ENCODE measurements around the gene SRGN. TPM values are rescaled to one million over a fixed set of nuclear protein-coding genes. Genes with fewer than 3 reads are reported as not detected.

Gene SRGN
- total and polyA plus RNA-seq, 10 of the 15 experiments (the other 5 are each of a cell fraction or from before 2014, with no cell fraction given): 382 to 2,414 (median 885) TPM

GRCh38 chr10:69145329-69145728, 57.4 kb downstream of the SRGN start (continued):
- TF ChIP-seq ASH2L (IDR thresholded peaks at IDR 0.05; ENCODE audit: borderline replicate concordance, low read depth) (no peak), SPI1 (IDR thresholded peaks at IDR 0.05; ENCODE audit: borderline replicate concordance, insufficient read depth, low read depth, low read length) (no peak), TCF12 (IDR thresholded peaks at IDR 0.05; ENCODE audit: low read depth, low read length) (no peak), HDAC2 (IDR thresholded peaks at IDR 0.05) (no peak), SRF (IDR thresholded peaks at IDR 0.05; ENCODE audit: low read depth in 2 of 2, low read length in 2 of 2) (no peak)

- Histone ChIP-seq H3K4me3 (no peak overlapping the region), H4K20me1 (ENCODE audit: control insufficient read depth, insufficient read depth) (no peaks in the 10 kb centered on the region), H3K36me3 (ENCODE audit: control insufficient read depth in 2 of 2, insufficient read depth in 2 of 2, low read length in 1 of 2) (no peaks in the 10 kb centered on the region), H3K27ac (ENCODE audit: control insufficient read depth, insufficient read depth) (no peak overlapping the region), H3K4me1 (ENCODE audit: control insufficient read depth, insufficient read depth, low read length) (no peaks in the 10 kb centered on the region), H2AFZ (ENCODE audit: control insufficient read depth, low read depth, low read length) (no peak overlapping the region), H3K79me2 (ENCODE audit: control insufficient read depth, insufficient read depth, low read length) (peaks cover 11% of the 10 kb centered on the region), H3K27me3 (replicated peaks in 1 of 2; ENCODE audit: control insufficient read depth in 2 of 2, insufficient read depth in 2 of 2, low read length in 1 of 2) (no peaks in the 10 kb centered on the region), H3K9ac (ENCODE audit: control insufficient read depth, insufficient read depth, low read length) (no peak overlapping the region), H3K4me2 (ENCODE audit: control insufficient read depth, insufficient read depth) (no peak overlapping the region), H3K9me3 (replicated peaks; ENCODE audit: control insufficient read depth, insufficient read depth, low read length) (no peaks in the 10 kb centered on the region)
- no peak for TF ChIP-seq NFIC (IDR thresholded peaks at IDR 0.05; ENCODE audit: low read depth, low read length)
- peak; percentile 65; the same call in 1 of the 2 replicates for TF ChIP-seq ZNF24 (IDR thresholded peaks at IDR 0.05)
- WGBS (ENCODE audit: insufficient coverage, insufficient replicate concordance, low lambda C conversion rate, missing lambda C conversion rate): 96% methylated on average over 8 of the region's 8 CpGs
- in situ Hi-C loops (cut with MboI): no loop called here
- no peak for FAIRE-seq
- ChIA-PET SMC1A (ENCODE audit: uncharacterized antibody, unreplicated experiment) (no interaction called here), CTCF (no interaction called here), RAD21 (ENCODE audit: unreplicated experiment) (no interaction called here), POLR2A (no interaction called here)
- no TSS peak for BruUV-seq (replicated peaks)
- DNase-seq (ENCODE audit: low read depth, low spot score): no peak
- intact Hi-C loops (cut with micrococcal nuclease; ENCODE audit: unreplicated experiment): no loop called here
- no peak for ATAC-seq
Measured at GRCh38 chr10:69145864-69146263, 58.0 kb downstream of the SRGN start.

GRCh38 chr10:69146759-69147158, 58.9 kb downstream of the SRGN start:
- H3K4me1 ChIP-seq (ENCODE audit: control insufficient read depth, insufficient read depth, low read length): no peaks in the 10 kb centered on the region
- no TSS peak for BruUV-seq (replicated peaks)
- no peak for ATAC-seq
- intact Hi-C loops (cut with micrococcal nuclease; ENCODE audit: unreplicated experiment) (no loop called here), in situ Hi-C loops (cut with MboI) (no loop called here)
- H3K36me3 ChIP-seq (ENCODE audit: control insufficient read depth in 2 of 2, insufficient read depth in 2 of 2, low read length in 1 of 2): no peaks in the 10 kb centered on the region
- ChIA-PET SMC1A (ENCODE audit: uncharacterized antibody, unreplicated experiment) (no interaction called here), RAD21 (ENCODE audit: unreplicated experiment) (no interaction called here), CTCF (no interaction called here), POLR2A (no interaction called here)
- no peak for DNase-seq (ENCODE audit: low read depth, low spot score)
- no peaks in the 10 kb centered on the region for H3K9me3 ChIP-seq (replicated peaks; ENCODE audit: control insufficient read depth, insufficient read depth, low read length)
- no peak overlapping the region for H3K9ac ChIP-seq (ENCODE audit: control insufficient read depth, insufficient read depth, low read length)
- no peak overlapping the region for H3K4me2 ChIP-seq (ENCODE audit: control insufficient read depth, insufficient read depth)
- H3K4me3 ChIP-seq: no peak overlapping the region
- 98% methylated on average over 2 of the region's 2 CpGs for WGBS (ENCODE audit: insufficient coverage, insufficient replicate concordance, low lambda C conversion rate, missing lambda C conversion rate)
- H3K27ac ChIP-seq (ENCODE audit: control insufficient read depth, insufficient read depth): no peak overlapping the region
- no peaks in the 10 kb centered on the region for H4K20me1 ChIP-seq (ENCODE audit: control insufficient read depth, insufficient read depth)
- peaks cover 11% of the 10 kb centered on the region for H3K79me2 ChIP-seq (ENCODE audit: control insufficient read depth, insufficient read depth, low read length)
- H2AFZ ChIP-seq (ENCODE audit: control insufficient read depth, low read depth, low read length): no peak overlapping the region
- TF ChIP-seq MTA2 (IDR thresholded peaks at IDR 0.05; ENCODE audit: low read depth) (no peak), EGR1 (IDR thresholded peaks at IDR 0.05; ENCODE audit: borderline replicate concordance in 1 of 2, low read depth in 2 of 2, low read length in 2 of 2) (no peak), KLF5 (IDR thresholded peaks at IDR 0.05; ENCODE audit: partially characterized antibody) (no peak)
- H3K27me3 ChIP-seq (replicated peaks in 1 of 2; ENCODE audit: control insufficient read depth in 2 of 2, insufficient read depth in 2 of 2, low read length in 1 of 2): no peaks in the 10 kb centered on the region
- FAIRE-seq: no peak

Data from GM12878 (cell line).